Smooth muscle cell (in vitro differentiated cells): ENCODE measurements around the gene MARCHF11. TPM values are rescaled to one million over a fixed set of nuclear protein-coding genes. Genes with fewer than 3 reads are reported as not detected.

Source experiments
- DNase-seq: peaks from one replicate; lab custom pipeline; 2025; ENCODE audit not compliant: unreplicated experiment; lab: John Stamatoyannopoulos, UW
- H2AFZ ChIP-seq: fragments of 200-600 bp; sonication (generic); 2 replicates; pipeline ENCODE4 v1.6.0; 2016; ENCODE audit warnings: antibody characterized with exemption, low read depth, mild to moderate bottlenecking
- H3F3A ChIP-seq: fragments of 200-600 bp; sonication (generic); 2 replicates; pipeline ENCODE4 v1.6.0; 2017; ENCODE audit warnings: antibody characterized with exemption, low read depth
- H3K27ac ChIP-seq: fragments of 200-600 bp; sonication (generic); 2 replicates; pipeline ENCODE4 v1.5.1; 2016; ENCODE audit warnings: low read depth, mild to moderate bottlenecking
- H3K27me3 ChIP-seq: fragments of 200-600 bp; sonication (generic); 2 replicates; pipeline ENCODE4 v1.6.1; 2016; ENCODE audit warnings: low read depth, mild to moderate bottlenecking
- H3K36me3 ChIP-seq: fragments of 200-600 bp; sonication (generic); 2 replicates; pipeline ENCODE4 v1.5.1; 2016; ENCODE audit warnings: low read depth
- H3K4me1 ChIP-seq: fragments of 200-600 bp; sonication (generic); 2 replicates; pipeline ENCODE4 v1.5.1; 2016; ENCODE audit warnings: low read depth
- H3K4me2 ChIP-seq: fragments of 200-600 bp; sonication (generic); 2 replicates; pipeline ENCODE4 v1.6.0; 2016; ENCODE audit warnings: mild to moderate bottlenecking
- H3K4me3 ChIP-seq: fragments of 200-600 bp; sonication (generic); 2 replicates; pipeline ENCODE4 v1.5.1; 2016; ENCODE audit warnings: mild to moderate bottlenecking
- H3K79me2 ChIP-seq: fragments of 200-600 bp; sonication (generic); 2 replicates; pipeline ENCODE4 v1.6.0; 2016; ENCODE audit warnings: low read depth, mild to moderate bottlenecking
- H3K9ac ChIP-seq: fragments of 200-600 bp; sonication (generic); 2 replicates; pipeline ENCODE4 v1.6.0; 2016; ENCODE audit warnings: low read depth
- H3K9me3 ChIP-seq: fragments of 200-600 bp; sonication (generic); replicated peaks from 2 replicates; pipeline ENCODE4 v1.5.1; 2016; ENCODE audit warnings: low read depth
- H4K20me1 ChIP-seq: fragments of 200-600 bp; sonication (generic); 2 replicates; pipeline ENCODE4 v1.6.0; 2016; ENCODE audit warnings: low read depth
- WGBS: methylation state at CpG from one replicate; pipeline ENCODE4 v1.1.7; 2016; ENCODE audit warnings: low lambda C conversion rate; 5-methylcytosine and 5-hydroxymethylcytosine counted together
- polyA plus RNA-seq: library from polyadenylated mRNA; unstranded; fragments of >200 nt; fragmentation: Nextera tagmentation; extraction: Ambion mirVana; gene quantifications from 2 replicates; pipeline ENCODE4 v1.2.1, GENCODE V29; 2016
- total RNA-seq: library from RNA; depleted of rRNA; stranded (reverse); fragments of >200 nt; gene quantifications from 2 replicates; pipeline ENCODE4 v1.2.3, GENCODE V29; 2014
- TF ChIP-seq, protein P1 (sequence below): fragments of 200-600 bp; sonication (generic); IDR thresholded peaks from 2 replicates; pipeline ENCODE4 v1.5.1; 2017; ENCODE audit warnings: borderline replicate concordance, mild to moderate bottlenecking, antibody characterized with exemption; ENCODE audit not compliant: insufficient read depth, poor library complexity, severe bottlenecking

Gene MARCHF11
- total and polyA plus RNA-seq, 2 experiments from 2014 or later, result not detected

DNA sequence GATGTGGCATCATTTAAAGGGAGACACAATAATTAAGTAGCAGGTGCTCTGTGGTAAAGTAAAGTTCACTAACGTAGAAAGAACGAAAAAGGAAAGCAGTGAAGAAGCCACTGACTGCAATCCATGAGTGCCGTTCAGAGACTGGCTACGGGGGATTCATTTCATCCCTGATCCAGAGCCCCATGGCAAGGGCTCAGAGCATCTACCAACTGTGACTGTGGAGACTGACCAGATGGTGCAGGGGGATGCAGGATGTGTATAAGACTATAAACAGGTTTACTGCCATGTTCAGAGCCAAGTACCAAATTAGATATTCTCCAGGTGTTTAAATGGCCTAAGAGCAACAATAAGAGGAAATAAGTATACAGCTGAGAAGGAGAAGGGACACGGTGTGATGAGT is 47.7 kb downstream of the MARCHF11 start:
- no peak overlapping the region for H3K4me3 ChIP-seq
- H3K9me3 ChIP-seq, result no peaks in the 10 kb centered on the region
- no peaks in the 10 kb centered on the region for H3K27me3 ChIP-seq
- H4K20me1 ChIP-seq, result no peaks in the 10 kb centered on the region
- no peak overlapping the region for H2AFZ ChIP-seq
- no peaks in the 10 kb centered on the region for H3F3A ChIP-seq
- H3K36me3 ChIP-seq, result no peaks in the 10 kb centered on the region
- 88% methylated on average over 5 of the region's 5 CpGs for WGBS
- no peaks in the 10 kb centered on the region for H3K4me1 ChIP-seq
- no peak overlapping the region for H3K9ac ChIP-seq
- no peak for DNase-seq
- H3K4me2 ChIP-seq, result no peak overlapping the region
- no peaks in the 10 kb centered on the region for H3K79me2 ChIP-seq
- TF ChIP-seq, protein P1, sequence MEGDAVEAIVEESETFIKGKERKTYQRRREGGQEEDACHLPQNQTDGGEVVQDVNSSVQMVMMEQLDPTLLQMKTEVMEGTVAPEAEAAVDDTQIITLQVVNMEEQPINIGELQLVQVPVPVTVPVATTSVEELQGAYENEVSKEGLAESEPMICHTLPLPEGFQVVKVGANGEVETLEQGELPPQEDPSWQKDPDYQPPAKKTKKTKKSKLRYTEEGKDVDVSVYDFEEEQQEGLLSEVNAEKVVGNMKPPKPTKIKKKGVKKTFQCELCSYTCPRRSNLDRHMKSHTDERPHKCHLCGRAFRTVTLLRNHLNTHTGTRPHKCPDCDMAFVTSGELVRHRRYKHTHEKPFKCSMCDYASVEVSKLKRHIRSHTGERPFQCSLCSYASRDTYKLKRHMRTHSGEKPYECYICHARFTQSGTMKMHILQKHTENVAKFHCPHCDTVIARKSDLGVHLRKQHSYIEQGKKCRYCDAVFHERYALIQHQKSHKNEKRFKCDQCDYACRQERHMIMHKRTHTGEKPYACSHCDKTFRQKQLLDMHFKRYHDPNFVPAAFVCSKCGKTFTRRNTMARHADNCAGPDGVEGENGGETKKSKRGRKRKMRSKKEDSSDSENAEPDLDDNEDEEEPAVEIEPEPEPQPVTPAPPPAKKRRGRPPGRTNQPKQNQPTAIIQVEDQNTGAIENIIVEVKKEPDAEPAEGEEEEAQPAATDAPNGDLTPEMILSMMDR, result no peak
- no peak overlapping the region for H3K27ac ChIP-seq

DNA sequence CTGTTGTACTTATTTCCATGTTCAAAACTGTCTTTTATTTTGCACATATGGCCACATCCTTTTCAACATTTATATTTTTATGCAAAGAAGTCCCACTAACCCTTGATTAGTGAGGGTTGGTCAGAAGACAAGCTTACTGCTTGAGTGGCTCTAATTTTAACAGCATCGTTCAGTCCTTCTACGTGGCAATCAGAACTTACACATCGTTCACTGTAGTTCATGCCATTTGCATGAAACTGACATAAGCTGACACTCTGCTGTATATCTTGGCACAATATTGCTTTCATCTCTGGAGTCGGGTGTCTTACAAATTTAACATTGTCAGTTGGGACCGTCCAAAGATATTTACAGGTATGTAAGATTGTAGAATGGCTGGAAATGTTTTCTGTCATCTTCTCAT is 50.6 kb downstream of the MARCHF11 start:
- no peak overlapping the region for H3K4me3 ChIP-seq
- no peak for DNase-seq
- H3K27ac ChIP-seq, result no peak overlapping the region
- WGBS, result 83% methylated on average over 5 of the region's 5 CpGs
- H4K20me1 ChIP-seq, result no peaks in the 10 kb centered on the region
- TF ChIP-seq, protein P1, result no peak
- no peaks in the 10 kb centered on the region for H3K36me3 ChIP-seq
- H3K79me2 ChIP-seq, result no peaks in the 10 kb centered on the region
- no peaks in the 10 kb centered on the region for H3K4me1 ChIP-seq
- no peak overlapping the region for H3K9ac ChIP-seq
- H3K4me2 ChIP-seq, result no peak overlapping the region
- H3K9me3 ChIP-seq, result no peaks in the 10 kb centered on the region
- H3K27me3 ChIP-seq, result no peaks in the 10 kb centered on the region
- no peak overlapping the region for H2AFZ ChIP-seq
- H3F3A ChIP-seq, result no peaks in the 10 kb centered on the region

DNA sequence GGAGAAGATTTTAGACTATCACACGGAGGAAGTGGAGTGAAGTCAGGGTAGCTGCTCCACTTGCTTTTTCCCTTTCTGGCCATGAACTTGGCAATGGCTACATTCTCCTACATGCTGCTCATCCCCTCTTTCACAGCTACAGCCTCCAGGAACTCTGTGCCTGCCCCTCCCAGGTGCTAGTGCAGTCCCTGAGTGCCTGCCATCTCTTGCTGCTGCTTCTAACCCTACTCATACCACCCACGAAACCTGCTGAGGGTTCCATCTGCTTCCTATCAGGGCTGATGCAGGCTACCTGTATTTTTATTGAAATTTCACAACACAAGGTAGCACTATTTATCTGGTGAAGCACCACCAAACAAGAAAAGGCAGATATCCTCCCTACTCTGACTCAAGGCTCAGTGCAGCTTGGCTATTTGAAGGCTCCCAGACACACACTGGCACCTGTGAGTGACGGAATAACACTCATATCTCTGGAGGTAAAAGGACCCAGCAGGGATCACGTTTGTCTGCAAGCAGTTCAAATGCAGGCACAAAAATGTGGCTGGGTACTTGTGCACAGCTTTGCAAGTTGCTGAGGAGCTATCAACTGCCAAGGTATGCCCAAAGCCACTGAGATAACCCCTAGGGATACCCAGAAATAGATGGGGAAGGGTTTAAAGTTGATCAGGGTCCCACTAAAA is 51.6 kb downstream of the MARCHF11 start:
- no peaks in the 10 kb centered on the region for H4K20me1 ChIP-seq
- DNase-seq, result no peak
- H3K9me3 ChIP-seq, result no peaks in the 10 kb centered on the region
- no peak overlapping the region for H3K9ac ChIP-seq
- no peak overlapping the region for H3K4me2 ChIP-seq
- 80% methylated on average over 4 of the region's 4 CpGs for WGBS
- no peaks in the 10 kb centered on the region for H3F3A ChIP-seq
- no peak overlapping the region for H3K27ac ChIP-seq
- H2AFZ ChIP-seq, result no peak overlapping the region
- H3K4me1 ChIP-seq, result no peaks in the 10 kb centered on the region
- no peaks in the 10 kb centered on the region for H3K36me3 ChIP-seq
- H3K27me3 ChIP-seq, result no peaks in the 10 kb centered on the region
- no peaks in the 10 kb centered on the region for H3K79me2 ChIP-seq
- H3K4me3 ChIP-seq, result no peak overlapping the region
- TF ChIP-seq, protein P1, result no peak

DNA sequence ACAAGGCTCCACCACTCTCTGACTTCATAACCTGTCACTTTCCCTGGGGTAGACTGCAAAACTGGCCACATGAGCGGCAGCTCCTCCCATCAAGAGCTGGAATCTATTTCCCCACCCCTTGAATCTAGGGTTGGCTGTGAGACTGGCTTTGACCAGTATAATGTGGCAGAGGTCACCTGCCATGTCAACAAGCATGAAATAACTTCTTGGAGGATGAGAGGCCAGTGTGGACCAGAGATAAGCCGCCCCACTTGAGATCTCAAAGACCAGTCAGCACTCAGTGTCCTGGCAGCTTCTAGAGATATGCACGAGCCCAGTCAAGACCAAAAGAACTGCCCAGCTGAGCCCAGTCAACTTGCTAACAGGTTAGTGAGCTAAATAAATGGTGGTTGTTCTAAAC is 59.0 kb downstream of the MARCHF11 start:
- Histone ChIP-seq H3K4me1 (no peaks in the 10 kb centered on the region), H3K27me3 (no peaks in the 10 kb centered on the region), H3K27ac (no peak overlapping the region), H3K9me3 (no peaks in the 10 kb centered on the region), H3F3A (no peaks in the 10 kb centered on the region), H3K4me3 (no peak overlapping the region), H2AFZ (no peak overlapping the region), H3K4me2 (no peak overlapping the region), H3K79me2 (no peaks in the 10 kb centered on the region), H3K36me3 (no peaks in the 10 kb centered on the region), H4K20me1 (no peaks in the 10 kb centered on the region), H3K9ac (no peak overlapping the region)
- TF ChIP-seq, protein P1, result no peak
- WGBS, result 70% methylated on average over 3 of the region's 3 CpGs
- DNase-seq, result no peak
